NOMO-1 treated with dmso at 0.1 percent for 144 hours (cell line): ENCODE results near the gene TAF10.
A peak's percentile ranks its signal among the peaks of the same experiment; 100 is the strongest.

ENCODE experiments used
- DNase-seq: peaks from one replicate; lab custom pipeline; 2025; ENCODE audit not compliant: unreplicated experiment; lab: John Stamatoyannopoulos, UW

TAF10 gene

GRCh38 chr11:6609502-6610015 lies 2.5 kb downstream of the TAF10 start:
- no peak for DNase-seq

- DNase-seq: no peak
Measured at GRCh38 chr11:6608726-6609501, 3.1 kb downstream of the TAF10 start.

- no peak for DNase-seq
Measured at GRCh38 chr11:6608011-6608410, 4.0 kb downstream of the TAF10 start.

- DNase-seq: no peak
Measured at GRCh38 chr11:6607190-6607795, 4.7 kb downstream of the TAF10 start.

GRCh38 chr11:6606471-6607189 lies 5.4 kb downstream of the TAF10 start:
- peak; percentile 56 for DNase-seq

DNA sequence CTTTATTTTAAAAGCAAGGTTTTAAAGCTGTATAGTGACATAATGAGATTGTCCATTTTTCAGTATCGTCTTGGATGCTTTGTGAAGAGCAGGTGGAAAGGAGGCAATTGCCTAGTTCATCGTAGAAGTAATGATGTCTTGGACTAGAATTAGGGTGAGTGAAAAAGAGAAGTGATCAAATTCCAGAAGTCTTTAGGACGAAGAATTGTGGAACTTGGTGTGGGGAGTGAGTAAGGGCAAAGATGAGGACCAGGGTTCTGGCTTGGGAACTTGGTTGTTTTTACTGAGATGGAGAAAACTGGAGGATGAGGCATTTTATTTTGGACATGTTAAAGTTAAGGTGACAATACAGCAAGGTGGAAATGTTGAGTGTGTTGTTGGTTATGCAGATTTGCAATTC lies 7.2 kb downstream of the TAF10 start:
- DNase-seq: no peak

- peak; percentile 21 for DNase-seq
Measured at GRCh38 chr11:6604081-6604626, 7.9 kb downstream of the TAF10 start.

- peak; percentile 84 for DNase-seq
Measured at GRCh38 chr11:6603287-6604080, 8.5 kb downstream of the TAF10 start, which contains the start of the genes ILK and RRP8. Gene ILK, plus strand, starts transcription at chr11:6603774. Its CDS starts 498 bp downstream, at chr11:6604272. Gene RRP8, minus strand, starts transcription at chr11:6603616. Its CDS starts 114 bp downstream, at chr11:6603502.

GRCh38 chr11:6602096-6602940 lies 9.7 kb downstream of the TAF10 start:
- no peak for DNase-seq

DNA sequence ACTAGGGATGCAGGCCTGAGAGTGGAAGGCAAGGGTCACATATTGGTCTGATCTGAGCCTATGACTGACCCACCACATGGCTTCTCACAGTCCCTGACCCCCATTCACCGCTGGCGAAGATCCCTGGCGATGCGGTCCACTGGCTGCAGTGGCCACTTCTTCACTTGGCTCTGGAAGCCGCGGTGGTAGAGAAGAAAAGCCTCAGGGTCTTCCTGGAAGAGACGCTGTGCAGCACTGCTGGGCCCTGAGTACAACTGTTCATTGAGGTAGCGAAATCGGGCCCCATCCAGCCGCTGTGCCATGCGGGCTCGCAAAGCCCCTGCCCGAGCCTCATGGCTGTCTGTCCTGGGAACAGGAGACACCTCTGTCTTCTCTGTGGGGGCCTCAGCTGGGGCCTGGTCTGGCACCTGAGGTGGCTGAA lies 11.0 kb downstream of the TAF10 start:
- DNase-seq: no peak

DNA sequence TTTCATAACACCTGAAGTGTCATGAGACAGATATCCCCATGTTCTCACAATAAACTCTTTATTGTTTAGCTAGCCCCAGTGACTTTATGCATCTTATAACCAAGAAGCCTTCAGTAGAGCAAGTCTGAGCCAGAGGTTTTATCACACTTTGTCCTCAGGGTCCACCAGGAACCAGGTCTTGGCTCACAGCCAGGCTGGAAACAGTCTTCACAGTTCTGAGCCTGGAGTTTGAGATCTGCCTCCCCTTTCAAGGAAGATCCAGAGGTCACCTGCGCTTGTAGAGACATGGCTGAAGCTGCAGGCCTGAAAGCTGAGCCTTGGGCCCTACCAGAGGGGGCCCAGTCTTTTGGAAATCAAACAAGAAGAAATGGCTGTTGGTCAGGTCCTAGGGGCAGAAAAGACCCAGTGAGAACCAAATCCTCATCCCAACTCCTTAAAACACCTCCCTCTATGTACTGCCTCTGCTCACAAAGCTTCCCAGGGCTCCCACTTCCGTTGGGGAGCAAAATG lies 12.1 kb downstream of the TAF10 start:
- no peak for DNase-seq

GRCh38 chr11:6599449-6599848 lies 12.6 kb downstream of the TAF10 start:
- DNase-seq: no peak

- no peak for DNase-seq
Measured at GRCh38 chr11:6598555-6598954, 13.5 kb downstream of the TAF10 start.

GRCh38 chr11:6596239-6596877 lies 15.7 kb downstream of the TAF10 start:
- DNase-seq: no peak

DNA sequence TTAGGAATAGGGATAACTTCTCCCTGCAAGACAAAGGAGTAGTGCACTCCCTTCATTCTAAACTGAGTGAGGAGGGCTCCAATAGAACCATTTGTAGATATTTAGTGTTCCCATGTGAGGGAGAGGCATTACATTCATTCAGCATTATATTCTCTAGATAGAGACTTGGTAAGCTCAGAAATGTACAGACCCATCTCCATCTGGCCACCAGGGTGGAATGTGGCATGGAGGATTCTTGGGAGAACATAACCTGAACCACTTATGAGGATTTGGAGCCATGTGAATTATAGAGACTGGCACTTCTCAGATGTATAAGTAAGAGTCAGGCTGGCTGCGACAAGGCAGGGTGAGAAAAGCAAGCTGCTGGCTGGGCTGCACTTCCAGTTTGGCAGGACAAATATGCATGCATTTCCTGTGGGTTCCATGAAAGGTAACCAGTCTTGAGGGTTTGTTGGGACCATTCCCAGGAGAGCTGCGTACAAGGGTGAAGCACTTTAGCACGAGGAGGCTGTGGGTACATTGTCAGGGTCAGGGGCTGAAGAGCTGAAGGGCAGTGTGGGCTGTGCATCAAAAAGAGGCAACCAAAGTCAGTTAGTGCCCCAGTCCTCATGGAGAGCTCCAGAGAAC lies 17.8 kb downstream of the TAF10 start:
- no peak for DNase-seq

- no peak for DNase-seq
Measured at GRCh38 chr11:6588018-6588417, 24.0 kb downstream of the TAF10 start.

DNA sequence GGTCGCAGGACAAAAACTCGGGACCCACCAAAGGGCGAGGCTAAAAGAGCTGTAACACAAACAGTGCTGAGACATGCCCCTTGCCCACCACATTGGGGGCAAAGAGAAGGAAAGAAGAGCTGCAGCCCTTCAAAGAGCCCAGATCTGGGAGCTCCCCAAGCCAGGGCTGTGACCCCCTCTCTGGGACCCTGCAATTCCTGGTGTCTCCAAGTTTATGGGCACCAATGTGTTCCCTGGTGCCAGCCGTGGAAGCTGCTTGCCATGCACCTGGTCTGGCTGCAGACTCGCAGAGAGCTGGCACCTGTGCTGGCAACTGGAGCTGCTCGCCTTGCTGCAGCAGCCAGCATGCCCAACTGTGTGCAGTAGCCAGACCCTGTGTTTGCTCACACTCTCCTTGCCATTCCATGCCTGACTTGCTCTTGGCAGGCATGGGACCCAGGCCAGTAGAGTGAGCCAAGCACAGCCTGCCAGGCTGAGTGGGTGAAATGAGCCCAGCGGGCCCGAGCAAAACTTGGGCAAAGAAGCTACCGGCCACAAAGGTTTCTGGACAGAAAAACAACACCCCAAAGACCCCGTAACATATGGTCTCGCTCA lies 24.6 kb downstream of the TAF10 start:
- DNase-seq: no peak
